RPMI7951 (cell line): ENCODE measurements around the gene CALCB. TPM values are rescaled to one million over a fixed set of nuclear protein-coding genes. Genes with fewer than 3 reads are reported as not detected.

Experiments
- DNase-seq: peaks from one replicate; pipeline ENCODE4 v3.0.0-alpha.2; 2012; ENCODE audit warnings: low read depth
- total RNA-seq: library from RNA; depleted of rRNA; stranded (reverse); fragments of >200 nt; shearing (Covaris generic); gene quantifications from 2 replicates; pipeline ENCODE4 v1.2.3, GENCODE V29; 2014; rRNA removed

Gene CALCB
- total RNA-seq, 1 experiment from 2014 or later, result not detected

GRCh38 chr11:15118431-15118830 lies 45.0 kb downstream of the CALCB start:
- DNase-seq, result no peak

- no peak for DNase-seq
These were observed 46.0 kb downstream of the CALCB start for GRCh38 chr11:15119352-15119751.

GRCh38 chr11:15119826-15120225 lies 46.4 kb downstream of the CALCB start:
- DNase-seq, result no peak

GRCh38 chr11:15123849-15124248 lies 50.5 kb downstream of the CALCB start:
- DNase-seq, result peak; percentile 8

- DNase-seq, result no peak
These were observed 51.1 kb downstream of the CALCB start for GRCh38 chr11:15124528-15124927.

- no peak for DNase-seq
These were observed 53.9 kb downstream of the CALCB start for GRCh38 chr11:15127341-15127740.

Other genes starting within 250 kb of the CALCB start
- 4.8 and 5.6 TPM in 2 replicates for gene CYP2R1, start 181.4 kb upstream of the CALCB start, total RNA-seq
- gene CALCA, start 101.2 kb upstream of the CALCB start, total RNA-seq, result not detected in 2 replicates
- 0.20 TPM in 1 of 2 replicates, not detected in the other for gene INSC, start 41.3 kb downstream of the CALCB start, total RNA-seq